Smooth muscle cell (in vitro differentiated cells): ENCODE measurements around the gene TNPO3. TPM values are rescaled to one million over a fixed set of nuclear protein-coding genes. Genes with fewer than 3 reads are reported as not detected.

Experiments
- DNase-seq: peaks from one replicate; lab custom pipeline; 2025; ENCODE audit not compliant: unreplicated experiment; lab: John Stamatoyannopoulos, UW
- H2AFZ ChIP-seq: fragments of 200-600 bp; sonication (generic); 2 replicates; pipeline ENCODE4 v1.6.0; 2016; ENCODE audit warnings: antibody characterized with exemption, low read depth, mild to moderate bottlenecking
- H3F3A ChIP-seq: fragments of 200-600 bp; sonication (generic); 2 replicates; pipeline ENCODE4 v1.6.0; 2017; ENCODE audit warnings: antibody characterized with exemption, low read depth
- H3K27ac ChIP-seq: fragments of 200-600 bp; sonication (generic); 2 replicates; pipeline ENCODE4 v1.5.1; 2016; ENCODE audit warnings: low read depth, mild to moderate bottlenecking
- H3K27me3 ChIP-seq: fragments of 200-600 bp; sonication (generic); 2 replicates; pipeline ENCODE4 v1.6.1; 2016; ENCODE audit warnings: low read depth, mild to moderate bottlenecking
- H3K36me3 ChIP-seq: fragments of 200-600 bp; sonication (generic); 2 replicates; pipeline ENCODE4 v1.5.1; 2016; ENCODE audit warnings: low read depth
- H3K4me1 ChIP-seq: fragments of 200-600 bp; sonication (generic); 2 replicates; pipeline ENCODE4 v1.5.1; 2016; ENCODE audit warnings: low read depth
- H3K4me2 ChIP-seq: fragments of 200-600 bp; sonication (generic); 2 replicates; pipeline ENCODE4 v1.6.0; 2016; ENCODE audit warnings: mild to moderate bottlenecking
- H3K4me3 ChIP-seq: fragments of 200-600 bp; sonication (generic); 2 replicates; pipeline ENCODE4 v1.5.1; 2016; ENCODE audit warnings: mild to moderate bottlenecking
- H3K79me2 ChIP-seq: fragments of 200-600 bp; sonication (generic); 2 replicates; pipeline ENCODE4 v1.6.0; 2016; ENCODE audit warnings: low read depth, mild to moderate bottlenecking
- H3K9ac ChIP-seq: fragments of 200-600 bp; sonication (generic); 2 replicates; pipeline ENCODE4 v1.6.0; 2016; ENCODE audit warnings: low read depth
- H3K9me3 ChIP-seq: fragments of 200-600 bp; sonication (generic); replicated peaks from 2 replicates; pipeline ENCODE4 v1.5.1; 2016; ENCODE audit warnings: low read depth
- H4K20me1 ChIP-seq: fragments of 200-600 bp; sonication (generic); 2 replicates; pipeline ENCODE4 v1.6.0; 2016; ENCODE audit warnings: low read depth
- WGBS: methylation state at CpG from one replicate; pipeline ENCODE4 v1.1.7; 2016; ENCODE audit warnings: low lambda C conversion rate; 5-methylcytosine and 5-hydroxymethylcytosine counted together
- polyA plus RNA-seq: library from polyadenylated mRNA; unstranded; fragments of >200 nt; fragmentation: Nextera tagmentation; extraction: Ambion mirVana; gene quantifications from 2 replicates; pipeline ENCODE4 v1.2.1, GENCODE V29; 2016
- total RNA-seq: library from RNA; depleted of rRNA; stranded (reverse); fragments of >200 nt; gene quantifications from 2 replicates; pipeline ENCODE4 v1.2.3, GENCODE V29; 2014
- TF ChIP-seq, protein P1 (sequence below): fragments of 200-600 bp; sonication (generic); IDR thresholded peaks from 2 replicates; pipeline ENCODE4 v1.5.1; 2017; ENCODE audit warnings: borderline replicate concordance, mild to moderate bottlenecking, antibody characterized with exemption; ENCODE audit not compliant: insufficient read depth, poor library complexity, severe bottlenecking

The TNPO3 gene
- total and polyA plus RNA-seq, 2 experiments from 2014 or later = 28.4 to 41.3 TPM

DNA sequence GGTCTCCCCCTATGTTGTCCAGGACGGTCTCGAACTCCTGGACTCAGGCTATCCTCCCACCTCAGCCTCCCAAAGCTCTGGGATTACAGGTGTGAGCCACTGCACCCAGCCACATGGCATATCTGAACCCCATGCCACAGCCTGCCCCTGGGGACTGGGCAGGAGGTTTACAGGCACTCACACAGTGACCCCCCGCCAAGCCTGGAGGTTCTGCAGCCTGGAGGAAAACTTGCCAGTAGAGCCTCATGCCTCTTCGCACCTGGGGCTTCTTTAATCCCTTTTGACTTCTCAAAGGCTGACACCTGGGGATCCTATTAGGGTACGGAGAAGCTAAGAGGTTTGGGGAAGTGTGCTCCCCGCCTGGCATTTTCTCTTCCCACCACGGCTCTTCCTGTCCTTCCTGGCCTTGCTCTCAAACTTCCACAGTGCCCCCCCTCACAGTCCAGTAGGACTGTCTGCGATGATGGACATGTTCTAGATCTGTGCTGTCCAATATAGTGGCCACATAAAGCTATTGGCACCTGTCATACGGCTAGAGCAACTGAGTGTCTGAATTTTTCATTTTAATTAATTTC lies 133.0 kb downstream of the TNPO3 start:
- Histone ChIP-seq H3K9ac (no peak overlapping the region), H3K4me1 (peaks cover 4% of the 10 kb centered on the region), H3K36me3 (no peaks in the 10 kb centered on the region), H3K27me3 (peaks cover 38% of the 10 kb centered on the region), H3K4me3 (no peak overlapping the region), H3K79me2 (no peaks in the 10 kb centered on the region), H3K27ac (no peak overlapping the region), H3K9me3 (no peaks in the 10 kb centered on the region), H3F3A (no peaks in the 10 kb centered on the region), H2AFZ (no peak overlapping the region), H4K20me1 (no peaks in the 10 kb centered on the region), H3K4me2 (no peak overlapping the region)
- WGBS = 86% methylated on average over 9 of the region's 9 CpGs
- TF ChIP-seq, protein P1, sequence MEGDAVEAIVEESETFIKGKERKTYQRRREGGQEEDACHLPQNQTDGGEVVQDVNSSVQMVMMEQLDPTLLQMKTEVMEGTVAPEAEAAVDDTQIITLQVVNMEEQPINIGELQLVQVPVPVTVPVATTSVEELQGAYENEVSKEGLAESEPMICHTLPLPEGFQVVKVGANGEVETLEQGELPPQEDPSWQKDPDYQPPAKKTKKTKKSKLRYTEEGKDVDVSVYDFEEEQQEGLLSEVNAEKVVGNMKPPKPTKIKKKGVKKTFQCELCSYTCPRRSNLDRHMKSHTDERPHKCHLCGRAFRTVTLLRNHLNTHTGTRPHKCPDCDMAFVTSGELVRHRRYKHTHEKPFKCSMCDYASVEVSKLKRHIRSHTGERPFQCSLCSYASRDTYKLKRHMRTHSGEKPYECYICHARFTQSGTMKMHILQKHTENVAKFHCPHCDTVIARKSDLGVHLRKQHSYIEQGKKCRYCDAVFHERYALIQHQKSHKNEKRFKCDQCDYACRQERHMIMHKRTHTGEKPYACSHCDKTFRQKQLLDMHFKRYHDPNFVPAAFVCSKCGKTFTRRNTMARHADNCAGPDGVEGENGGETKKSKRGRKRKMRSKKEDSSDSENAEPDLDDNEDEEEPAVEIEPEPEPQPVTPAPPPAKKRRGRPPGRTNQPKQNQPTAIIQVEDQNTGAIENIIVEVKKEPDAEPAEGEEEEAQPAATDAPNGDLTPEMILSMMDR = no peak
- no peak for DNase-seq

GRCh38 chr7:128920913-128921582 lies 133.9 kb downstream of the TNPO3 start:
- no peaks in the 10 kb centered on the region for H4K20me1 ChIP-seq
- H3K27ac ChIP-seq = no peak overlapping the region
- H3K4me2 ChIP-seq = no peak overlapping the region
- no peak overlapping the region for H2AFZ ChIP-seq
- no peak overlapping the region for H3K9ac ChIP-seq
- TF ChIP-seq, protein P1 = no peak
- H3K27me3 ChIP-seq = peaks cover 47% of the 10 kb centered on the region
- no peak for DNase-seq
- no peak overlapping the region for H3K4me3 ChIP-seq
- no peaks in the 10 kb centered on the region for H3K36me3 ChIP-seq
- no peaks in the 10 kb centered on the region for H3K79me2 ChIP-seq
- no peaks in the 10 kb centered on the region for H3K9me3 ChIP-seq
- H3K4me1 ChIP-seq = peaks cover 4% of the 10 kb centered on the region
- H3F3A ChIP-seq = no peaks in the 10 kb centered on the region
- 81% methylated on average over 13 of the region's 13 CpGs for WGBS

- 60% methylated on average over 14 of the region's 14 CpGs for WGBS
- no peaks in the 10 kb centered on the region for H3K79me2 ChIP-seq
- no peak overlapping the region for H3K4me2 ChIP-seq
- no peaks in the 10 kb centered on the region for H3F3A ChIP-seq
- no peaks in the 10 kb centered on the region for H4K20me1 ChIP-seq
- no peak for DNase-seq
- H3K4me3 ChIP-seq = no peak overlapping the region
- no peaks in the 10 kb centered on the region for H3K36me3 ChIP-seq
- H3K27ac ChIP-seq = no peak overlapping the region
- H3K27me3 ChIP-seq = peaks cover 56% of the 10 kb centered on the region
- no peak overlapping the region for H3K9ac ChIP-seq
- TF ChIP-seq, protein P1 = no peak
- peaks cover 4% of the 10 kb centered on the region for H3K4me1 ChIP-seq
- no peaks in the 10 kb centered on the region for H3K9me3 ChIP-seq
- H2AFZ ChIP-seq = no peak overlapping the region
These were observed 134.8 kb downstream of the TNPO3 start for GRCh38 chr7:128919881-128920799.
